GM12873 (cell line): ENCODE data around the gene NME9.
A peak's percentile ranks its signal among the peaks of the same experiment; 100 is the strongest.

Experiments used
- TF ChIP-seq, protein P1 (sequence below): IDR thresholded peaks from 2 replicates; pipeline ENCODE4 v1.5.1; 2012; ENCODE audit warnings: low read depth, mild to moderate bottlenecking, moderate library complexity, low read length, control low read depth; ENCODE audit not compliant: insufficient read depth; ENCODE audit errors: missing control alignments

Gene NME9

DNA sequence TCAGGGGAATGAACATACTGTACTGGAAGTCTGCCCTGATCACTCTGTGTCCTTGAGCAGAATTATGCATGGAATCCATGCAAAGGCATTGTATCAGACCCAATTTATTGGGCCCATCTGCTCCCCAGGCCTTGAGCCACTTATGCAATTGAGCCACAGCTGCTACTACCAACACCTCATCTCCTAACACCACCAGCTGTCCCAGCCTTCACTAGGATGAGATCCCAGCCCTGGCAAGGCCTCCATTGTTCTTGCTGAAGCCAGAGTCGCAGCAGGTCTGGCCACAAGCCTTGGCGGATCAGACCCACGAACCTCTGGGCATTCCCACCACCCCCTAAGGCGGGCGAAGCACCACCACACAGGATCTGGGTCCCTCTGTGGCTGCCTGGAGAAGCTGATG lies 9.2 kb upstream of the NME9 start:
- TF ChIP-seq, protein P1, sequence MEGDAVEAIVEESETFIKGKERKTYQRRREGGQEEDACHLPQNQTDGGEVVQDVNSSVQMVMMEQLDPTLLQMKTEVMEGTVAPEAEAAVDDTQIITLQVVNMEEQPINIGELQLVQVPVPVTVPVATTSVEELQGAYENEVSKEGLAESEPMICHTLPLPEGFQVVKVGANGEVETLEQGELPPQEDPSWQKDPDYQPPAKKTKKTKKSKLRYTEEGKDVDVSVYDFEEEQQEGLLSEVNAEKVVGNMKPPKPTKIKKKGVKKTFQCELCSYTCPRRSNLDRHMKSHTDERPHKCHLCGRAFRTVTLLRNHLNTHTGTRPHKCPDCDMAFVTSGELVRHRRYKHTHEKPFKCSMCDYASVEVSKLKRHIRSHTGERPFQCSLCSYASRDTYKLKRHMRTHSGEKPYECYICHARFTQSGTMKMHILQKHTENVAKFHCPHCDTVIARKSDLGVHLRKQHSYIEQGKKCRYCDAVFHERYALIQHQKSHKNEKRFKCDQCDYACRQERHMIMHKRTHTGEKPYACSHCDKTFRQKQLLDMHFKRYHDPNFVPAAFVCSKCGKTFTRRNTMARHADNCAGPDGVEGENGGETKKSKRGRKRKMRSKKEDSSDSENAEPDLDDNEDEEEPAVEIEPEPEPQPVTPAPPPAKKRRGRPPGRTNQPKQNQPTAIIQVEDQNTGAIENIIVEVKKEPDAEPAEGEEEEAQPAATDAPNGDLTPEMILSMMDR = no peak

DNA sequence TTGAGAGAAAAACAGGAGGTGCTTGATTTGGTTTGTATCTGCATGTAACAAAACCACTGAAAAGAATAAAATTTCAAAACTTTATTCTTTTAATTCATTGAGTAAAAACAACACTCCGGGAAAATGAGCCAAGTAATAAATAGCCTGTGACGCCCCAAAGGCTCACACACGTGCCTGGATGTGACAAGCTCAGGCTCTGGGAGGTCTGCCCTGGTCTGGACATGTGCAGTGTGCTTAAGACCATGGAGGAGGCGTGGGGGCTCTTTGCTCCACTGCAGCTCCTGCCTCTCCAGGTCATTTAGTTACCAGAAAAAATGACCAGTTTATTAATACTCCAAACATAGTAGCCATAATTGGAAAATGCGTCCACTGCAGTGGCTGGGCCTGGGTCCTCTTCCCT lies 8.6 kb upstream of the NME9 start:
- TF ChIP-seq, protein P1 = no peak

DNA sequence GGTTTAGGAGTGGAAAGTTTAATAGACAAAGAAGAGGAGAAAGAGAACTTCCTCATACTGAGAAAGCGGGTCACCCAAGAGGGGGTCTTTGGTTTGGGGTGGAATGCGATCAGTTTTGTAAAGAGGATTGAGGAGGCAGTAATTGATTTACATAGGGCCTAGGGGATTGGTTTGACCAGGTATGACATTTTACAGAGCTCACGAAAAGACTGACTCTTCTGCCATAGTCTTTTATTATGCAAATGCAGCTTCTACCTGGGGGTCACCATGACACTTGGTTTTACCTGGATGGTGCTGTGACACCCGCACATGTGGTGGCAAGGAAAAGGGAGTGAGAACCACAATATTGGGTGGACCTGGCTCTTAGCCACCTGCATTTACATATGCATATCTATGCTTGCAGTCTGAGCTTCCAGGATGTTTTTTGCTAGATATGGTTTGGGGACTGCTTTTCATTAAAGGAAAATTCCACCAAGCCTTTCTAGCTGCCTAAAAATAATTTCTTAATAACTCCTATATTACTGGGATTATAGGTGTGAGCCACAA lies 6.9 kb upstream of the NME9 start:
- TF ChIP-seq, protein P1 = no peak

DNA sequence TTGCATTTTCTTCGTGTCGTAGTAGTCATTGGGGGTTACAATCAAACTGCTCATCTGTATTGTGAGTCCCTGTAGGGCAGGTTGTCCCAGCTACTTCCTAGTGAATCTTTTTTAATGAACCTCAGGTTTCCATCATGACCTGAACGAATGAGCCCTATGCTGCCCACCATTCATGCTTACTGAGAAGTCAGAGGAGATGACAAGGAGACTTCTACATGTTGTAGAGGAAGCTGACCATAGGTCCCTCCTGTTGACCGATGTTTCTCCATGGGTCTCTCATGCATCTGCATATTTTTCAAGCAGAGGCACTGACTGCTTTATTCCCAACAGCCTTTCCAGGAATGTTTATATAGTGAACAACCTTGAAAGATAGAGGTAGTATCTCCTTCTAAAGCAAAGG lies 5.0 kb upstream of the NME9 start:
- TF ChIP-seq, protein P1 = no peak

DNA sequence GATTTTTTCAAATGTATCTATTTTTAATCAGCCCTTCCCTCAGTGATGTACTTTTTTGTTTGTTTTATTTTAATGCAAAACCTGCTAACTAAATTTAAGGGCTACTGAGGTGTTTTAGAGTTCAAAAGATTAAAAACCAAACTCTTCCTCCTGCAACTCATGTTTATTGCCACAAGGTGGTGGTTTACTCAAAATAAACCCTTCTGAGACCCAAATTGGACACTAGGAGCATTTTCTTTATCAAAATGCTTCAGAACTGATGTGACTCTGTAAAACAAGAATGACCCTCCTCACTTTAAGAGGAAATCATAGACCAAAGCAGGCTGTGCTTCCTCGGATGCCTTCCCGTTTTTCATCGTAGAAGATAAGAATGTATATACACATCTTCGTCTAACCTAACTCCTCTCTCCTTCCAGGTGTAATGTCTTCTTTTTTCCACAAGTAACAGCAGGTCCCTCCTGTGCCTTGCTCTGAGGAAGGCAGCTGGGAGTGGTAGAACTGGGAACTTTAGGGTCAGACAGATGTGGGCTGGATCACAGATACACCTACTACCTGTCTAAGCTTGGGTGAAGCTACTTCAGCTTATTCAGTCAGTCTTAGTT lies 2.9 kb upstream of the NME9 start:
- TF ChIP-seq, protein P1 = peak; percentile 53

DNA sequence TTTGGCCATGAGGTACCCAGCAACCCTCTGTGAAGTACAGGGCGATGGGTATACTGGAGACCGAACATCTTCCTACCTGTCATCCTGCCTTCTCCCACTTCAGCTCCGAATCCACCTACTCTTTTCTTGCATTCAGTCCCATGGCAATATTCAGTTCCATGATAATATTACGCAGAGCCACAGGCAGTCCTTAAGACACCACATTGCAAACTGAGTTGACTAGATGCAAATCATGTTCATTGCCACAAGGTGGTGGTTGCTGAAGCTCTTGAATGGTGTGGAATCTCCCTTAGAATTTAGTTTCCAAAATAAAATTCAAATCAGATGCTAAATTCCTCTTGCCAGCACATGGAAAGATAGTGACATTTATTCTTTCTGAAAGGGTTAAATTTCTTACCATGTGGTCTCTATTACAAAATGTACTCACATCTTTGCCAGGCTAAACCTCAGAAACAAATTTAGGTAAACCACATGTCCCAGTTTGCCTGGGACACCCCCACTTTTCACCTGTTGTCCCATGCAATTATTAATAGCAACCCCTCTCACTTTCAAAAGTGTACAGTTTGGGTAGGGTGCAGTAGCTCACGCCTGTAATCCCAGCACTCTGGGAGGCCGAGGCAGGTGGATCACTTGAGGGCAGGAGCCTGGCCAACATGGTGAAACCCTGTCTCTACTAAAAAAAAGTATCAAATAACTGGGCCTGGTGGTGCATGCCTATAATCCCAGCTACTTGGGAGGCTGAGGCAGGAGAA lies 1.7 kb upstream of the NME9 start:
- TF ChIP-seq, protein P1 = peak; percentile 23

DNA sequence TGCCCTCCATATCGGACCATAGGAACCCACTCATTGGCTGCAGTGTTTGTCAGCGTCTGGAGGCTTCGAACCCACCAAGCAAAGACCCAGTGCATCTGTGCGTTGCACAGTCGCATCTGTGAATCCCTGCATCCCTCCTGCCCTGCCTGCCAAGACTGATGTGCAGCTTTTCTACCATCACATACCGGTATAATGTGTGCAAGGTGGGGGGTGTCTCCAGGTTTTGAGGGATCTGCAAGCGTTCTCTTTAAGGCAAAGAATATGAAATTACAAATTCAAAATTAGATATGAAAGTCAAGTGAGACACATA lies 288 bp upstream of the NME9 start:
- TF ChIP-seq, protein P1 = no peak
